Amniotic epithelial cell (primary cell): ENCODE results near the gene SPIRE2.

Experiments used
- DNase-seq: peaks from one replicate; pipeline ENCODE4 v3.0.0-alpha.2; 2010; ENCODE audit warnings: low read depth

Gene SPIRE2

DNA sequence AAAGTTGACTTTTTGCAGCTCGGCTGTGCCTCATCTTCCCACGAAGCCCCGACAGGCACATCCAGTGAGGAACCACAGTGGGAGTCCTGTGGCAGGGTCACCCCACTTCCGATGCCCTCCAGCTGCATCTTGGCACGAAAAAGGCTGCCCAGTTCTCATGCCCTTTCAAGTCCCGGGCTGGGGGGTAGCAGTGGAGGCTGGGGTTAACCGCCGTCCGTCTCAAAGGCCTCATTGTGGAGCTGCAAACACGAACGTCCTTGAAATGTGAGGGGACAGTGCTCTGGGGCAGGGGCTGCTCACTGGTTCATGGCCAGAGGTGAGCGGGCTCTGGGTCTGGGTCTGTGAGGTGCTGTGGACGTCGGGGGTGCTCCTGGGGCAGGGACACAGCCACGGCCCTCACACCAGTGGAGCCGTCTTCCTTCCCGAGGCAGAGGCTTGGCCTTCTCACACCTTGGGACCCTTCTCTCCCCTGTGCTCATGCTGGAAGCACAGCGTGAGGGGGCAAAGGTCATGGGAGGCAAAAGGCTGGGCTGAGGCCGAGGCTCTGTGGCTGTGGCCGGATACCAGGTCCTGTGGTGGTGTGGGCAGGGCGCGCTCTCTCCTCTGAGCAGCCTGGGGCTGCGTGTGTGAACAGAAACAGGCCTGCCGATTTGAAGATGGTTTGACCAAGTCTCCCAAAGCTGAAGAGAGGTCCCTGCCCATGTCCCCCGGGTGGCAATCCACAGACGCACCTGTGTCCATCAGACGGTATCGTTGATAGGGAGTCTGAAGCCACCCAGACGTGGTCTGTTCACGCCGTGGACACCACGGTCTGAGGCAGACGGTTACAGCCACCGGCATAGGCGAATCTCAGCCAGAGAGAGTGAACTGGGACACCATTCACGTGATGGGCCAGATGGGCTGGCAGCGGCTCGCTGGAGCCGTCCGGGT lies 87.3 kb downstream of the SPIRE2 start:
- DNase-seq, result no peak

- DNase-seq, result peak; percentile 85
Measured at GRCh38 chr16:89917773-89918452, 89.6 kb downstream of the SPIRE2 start.

GRCh38 chr16:89918453-89919347 lies 90.4 kb downstream of the SPIRE2 start, which contains the start of gene MC1R:
MC1R (plus strand) TSS chr16:89918862; CDS start chr16:89919259, 397 bp downstream.
- peak; percentile 13 for DNase-seq

GRCh38 chr16:89919535-89920406 lies 91.5 kb downstream of the SPIRE2 start:
- DNase-seq, result no peak

GRCh38 chr16:89920723-89921122 lies 92.4 kb downstream of the SPIRE2 start:
- peak; percentile 26 for DNase-seq
